ENCODE results near the gene AP5S1.

Gene AP5S1

GRCh38 chr20:3876676-3877075 is 56.3 kb downstream of the AP5S1 start:
- H3K4me3 ChIP-seq (ENCODE audit: low read depth, low read length) = no peak overlapping the region
- TF ChIP-seq, protein P1, sequence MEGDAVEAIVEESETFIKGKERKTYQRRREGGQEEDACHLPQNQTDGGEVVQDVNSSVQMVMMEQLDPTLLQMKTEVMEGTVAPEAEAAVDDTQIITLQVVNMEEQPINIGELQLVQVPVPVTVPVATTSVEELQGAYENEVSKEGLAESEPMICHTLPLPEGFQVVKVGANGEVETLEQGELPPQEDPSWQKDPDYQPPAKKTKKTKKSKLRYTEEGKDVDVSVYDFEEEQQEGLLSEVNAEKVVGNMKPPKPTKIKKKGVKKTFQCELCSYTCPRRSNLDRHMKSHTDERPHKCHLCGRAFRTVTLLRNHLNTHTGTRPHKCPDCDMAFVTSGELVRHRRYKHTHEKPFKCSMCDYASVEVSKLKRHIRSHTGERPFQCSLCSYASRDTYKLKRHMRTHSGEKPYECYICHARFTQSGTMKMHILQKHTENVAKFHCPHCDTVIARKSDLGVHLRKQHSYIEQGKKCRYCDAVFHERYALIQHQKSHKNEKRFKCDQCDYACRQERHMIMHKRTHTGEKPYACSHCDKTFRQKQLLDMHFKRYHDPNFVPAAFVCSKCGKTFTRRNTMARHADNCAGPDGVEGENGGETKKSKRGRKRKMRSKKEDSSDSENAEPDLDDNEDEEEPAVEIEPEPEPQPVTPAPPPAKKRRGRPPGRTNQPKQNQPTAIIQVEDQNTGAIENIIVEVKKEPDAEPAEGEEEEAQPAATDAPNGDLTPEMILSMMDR (IDR thresholded peaks at IDR 0.05; ENCODE audit: borderline replicate concordance, insufficient read depth, low read depth, low read length) = no peak

All from GM12875 (cell line).